Glomerular endothelial cell (primary cell): ENCODE data around the gene GNB2. TPM values are rescaled to one million over a fixed set of nuclear protein-coding genes. Genes with fewer than 3 reads are reported as not detected.
"Not testable (repeated sequence)": the region's sequence is repeated elsewhere in the genome, so short reads cannot be mapped to it uniquely, and the experiment has no call there.

Experiments
- DNase-seq: peaks from one replicate; pipeline ENCODE4 v3.0.0-alpha.2; 2011; ENCODE audit warnings: low read depth, low spot score; ENCODE audit errors: extremely low read depth
- total RNA-seq: library from RNA; depleted of rRNA; stranded (reverse); fragments of >200 nt; gene quantifications from 2 replicates; pipeline ENCODE4 v1.2.3, GENCODE V29; 2015

The GNB2 gene
- total RNA-seq, 1 donor from 2014 or later = 318 TPM

- not testable (repeated sequence) for DNase-seq
These were observed 11.3 kb upstream of the GNB2 start for GRCh38 chr7:100662194-100662776.

GRCh38 chr7:100665168-100665726, 8.3 kb upstream of the GNB2 start:
- DNase-seq = no peak

- no peak for DNase-seq
These were observed 6.0 kb upstream of the GNB2 start for GRCh38 chr7:100667331-100668068.

- DNase-seq = no peak
These were observed 5.5 kb upstream of the GNB2 start for GRCh38 chr7:100668069-100668449.

- DNase-seq = not testable (repeated sequence)
These were observed 4.4 kb upstream of the GNB2 start for GRCh38 chr7:100669106-100669505.

GRCh38 chr7:100670074-100670473, 3.5 kb upstream of the GNB2 start:
- no peak for DNase-seq

GRCh38 chr7:100671353-100672327, 1.9 kb upstream of the GNB2 start:
- DNase-seq = no peak

GRCh38 chr7:100673942-100674410, 436 bp downstream of the GNB2 start:
- DNase-seq = no peak

GRCh38 chr7:100674411-100675104, 1.0 kb downstream of the GNB2 start:
- DNase-seq = no peak

- DNase-seq = no peak
These were observed 1.5 kb downstream of the GNB2 start for GRCh38 chr7:100675105-100675451.

- DNase-seq = no peak
These were observed 2.2 kb downstream of the GNB2 start for GRCh38 chr7:100675581-100676350.

GRCh38 chr7:100676501-100677306, 3.2 kb downstream of the GNB2 start:
- no peak for DNase-seq

GRCh38 chr7:100677308-100678267, 4.0 kb downstream of the GNB2 start:
- DNase-seq = no peak

GRCh38 chr7:100678291-100678984, 4.9 kb downstream of the GNB2 start:
- DNase-seq = no peak

GRCh38 chr7:100679129-100679926, 5.8 kb downstream of the GNB2 start:
- no peak for DNase-seq

- no peak for DNase-seq
These were observed 6.5 kb downstream of the GNB2 start for GRCh38 chr7:100679927-100680575.
